BE2C (cell line): ENCODE measurements around the gene SPAG9.
A peak's percentile ranks its signal among the peaks of the same experiment; 100 is the strongest.

Source experiments
- DNase-seq: peaks from one replicate; pipeline ENCODE4 v3.0.0-alpha.2; 2020
- H3K27me3 ChIP-seq: fragments of 250-450 bp; sonication (Bioruptor Pico); 2 replicates; pipeline ENCODE4 v1.5.1; 2020; ENCODE audit warnings: mild to moderate bottlenecking
- H3K36me3 ChIP-seq: fragments of 250-450 bp; sonication (Bioruptor Pico); 2 replicates; pipeline ENCODE4 v1.5.1; 2020; ENCODE audit warnings: mild to moderate bottlenecking
- H3K4me1 ChIP-seq: fragments of 250-450 bp; sonication (Bioruptor Pico); 2 replicates; pipeline ENCODE4 v1.5.1; 2020
- H3K4me3 ChIP-seq: 2 replicates; pipeline ENCODE4 v1.5.1; 2011; ENCODE audit warnings: low read depth, low read length
- H3K9me3 ChIP-seq: fragments of 250-450 bp; sonication (Bioruptor Pico); 2 replicates; pipeline ENCODE4 v1.5.1; 2020
- CTCF ChIP-seq: IDR thresholded peaks from 2 replicates; pipeline ENCODE4 v1.5.1; 2012; ENCODE audit warnings: mild to moderate bottlenecking, low read depth, low read length

The SPAG9 gene

GRCh38 chr17:50923611-50924010 lies 197.1 kb downstream of the SPAG9 start:
- Histone ChIP-seq H3K4me1 (peaks cover 35% of the 10 kb centered on the region), H3K27me3 (no peaks in the 10 kb centered on the region), H3K9me3 (no peaks in the 10 kb centered on the region), H3K36me3 (no peaks in the 10 kb centered on the region), H3K4me3 (no peak overlapping the region)
- DNase-seq: peak; percentile 58
- TF ChIP-seq CTCF: no peak

- Histone ChIP-seq H3K9me3 (no peaks in the 10 kb centered on the region), H3K27me3 (no peaks in the 10 kb centered on the region), H3K36me3 (no peaks in the 10 kb centered on the region), H3K4me3 (no peak overlapping the region), H3K4me1 (peaks cover 38% of the 10 kb centered on the region)
- TF ChIP-seq CTCF: no peak
- DNase-seq: no peak
These were observed 197.8 kb downstream of the SPAG9 start for GRCh38 chr17:50922721-50923405.

GRCh38 chr17:50922107-50922506 lies 198.6 kb downstream of the SPAG9 start:
- TF ChIP-seq CTCF: no peak
- Histone ChIP-seq H3K4me3 (no peak overlapping the region), H3K9me3 (no peaks in the 10 kb centered on the region), H3K36me3 (no peaks in the 10 kb centered on the region), H3K27me3 (no peaks in the 10 kb centered on the region), H3K4me1 (peaks cover 38% of the 10 kb centered on the region)
- no peak for DNase-seq

GRCh38 chr17:50920891-50921586 lies 199.6 kb downstream of the SPAG9 start:
- Histone ChIP-seq H3K4me1 (peaks cover 38% of the 10 kb centered on the region), H3K4me3 (no peak overlapping the region), H3K27me3 (no peaks in the 10 kb centered on the region), H3K9me3 (no peaks in the 10 kb centered on the region), H3K36me3 (no peaks in the 10 kb centered on the region)
- DNase-seq: no peak
- TF ChIP-seq CTCF: no peak

- DNase-seq: no peak
- Histone ChIP-seq H3K36me3 (no peaks in the 10 kb centered on the region), H3K27me3 (no peaks in the 10 kb centered on the region), H3K4me1 (peaks cover 38% of the 10 kb centered on the region), H3K4me3 (no peak overlapping the region), H3K9me3 (no peaks in the 10 kb centered on the region)
- TF ChIP-seq CTCF: no peak
These were observed 200.6 kb downstream of the SPAG9 start for GRCh38 chr17:50920041-50920410.
